Measurements from ENCODE around the gene MAGED4.
"Not testable (repeated sequence)": the region's sequence is repeated elsewhere in the genome, so short reads cannot be mapped to it uniquely, and the experiment has no call there.

The MAGED4 gene, protein sequence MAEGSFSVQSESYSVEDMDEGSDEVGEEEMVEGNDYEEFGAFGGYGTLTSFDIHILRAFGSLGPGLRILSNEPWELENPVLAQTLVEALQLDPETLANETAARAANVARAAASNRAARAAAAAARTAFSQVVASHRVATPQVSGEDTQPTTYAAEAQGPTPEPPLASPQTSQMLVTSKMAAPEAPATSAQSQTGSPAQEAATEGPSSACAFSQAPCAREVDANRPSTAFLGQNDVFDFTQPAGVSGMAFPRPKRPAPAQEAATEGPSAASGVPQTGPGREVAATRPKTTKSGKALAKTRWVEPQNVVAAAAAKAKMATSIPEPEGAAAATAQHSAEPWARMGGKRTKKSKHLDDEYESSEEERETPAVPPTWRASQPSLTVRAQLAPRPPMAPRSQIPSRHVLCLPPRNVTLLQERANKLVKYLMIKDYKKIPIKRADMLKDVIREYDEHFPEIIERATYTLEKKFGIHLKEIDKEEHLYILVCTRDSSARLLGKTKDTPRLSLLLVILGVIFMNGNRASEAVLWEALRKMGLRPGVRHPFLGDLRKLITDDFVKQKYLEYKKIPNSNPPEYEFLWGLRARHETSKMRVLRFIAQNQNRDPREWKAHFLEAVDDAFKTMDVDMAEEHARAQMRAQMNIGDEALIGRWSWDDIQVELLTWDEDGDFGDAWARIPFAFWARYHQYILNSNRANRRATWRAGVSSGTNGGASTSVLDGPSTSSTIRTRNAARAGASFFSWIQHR

GRCh38 chrX:52184440-52185077, at the start of gene MAGED4:
Gene MAGED4, plus strand, starts transcription at chrX:52184888. Its CDS starts 1,035 bp downstream, at chrX:52185923.
- DNase-seq (ENCODE audit: low spot score): not testable (repeated sequence)

DNA sequence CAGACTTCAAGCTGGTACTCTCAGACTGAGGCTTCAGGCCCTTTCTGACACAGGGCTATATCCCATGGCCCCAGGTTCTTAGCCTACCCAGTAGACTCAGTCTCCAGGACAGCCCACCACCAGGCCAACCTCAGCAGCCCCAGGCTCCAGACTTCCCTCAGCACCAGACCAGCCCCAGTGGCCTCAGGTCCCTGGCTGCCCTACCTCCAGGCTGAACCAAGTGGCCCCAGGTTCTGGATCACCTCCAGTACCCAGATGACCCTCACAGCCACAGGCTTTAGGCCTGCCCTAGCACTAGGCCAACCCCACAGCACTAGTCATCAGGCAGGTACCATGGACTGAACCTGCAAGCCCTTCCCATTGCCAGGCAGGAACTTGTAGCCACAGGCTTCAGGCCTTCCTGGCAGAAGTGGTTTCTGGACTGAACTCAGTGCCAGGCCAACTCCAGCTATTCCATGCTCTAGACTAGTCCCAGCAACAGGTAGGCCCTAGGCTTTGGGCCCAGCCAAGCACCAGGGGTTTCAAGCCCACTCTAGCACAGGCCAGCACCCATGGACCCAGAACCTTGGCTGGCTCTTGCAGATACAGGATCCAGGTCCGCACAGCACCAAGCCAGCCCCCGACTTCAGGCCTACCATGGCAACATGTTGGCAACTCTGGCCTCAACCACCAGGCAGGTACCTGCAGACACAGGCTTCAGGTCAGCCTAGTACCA, 45.7 kb upstream of the MAGED4 start:
- DNase-seq (ENCODE audit: low spot score): no peak

DNA sequence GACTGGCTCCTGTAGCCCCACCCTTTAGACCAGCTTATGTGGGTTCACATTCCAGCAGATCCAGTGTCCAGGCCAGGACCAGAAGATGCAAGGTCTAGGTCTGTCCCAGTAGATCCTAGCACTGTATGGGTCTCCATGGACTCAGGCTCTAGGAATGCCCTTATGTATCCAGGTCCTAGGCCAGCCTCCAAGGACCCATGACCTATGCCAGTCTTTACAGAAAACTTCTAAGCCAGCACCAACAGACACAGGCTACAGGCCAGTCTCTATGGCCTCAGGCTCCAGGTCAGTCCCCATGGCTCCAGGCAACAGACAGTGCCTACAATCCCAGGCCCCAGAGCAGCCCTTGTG, 45.2 kb upstream of the MAGED4 start:
- no peak for DNase-seq (ENCODE audit: low spot score)

DNA sequence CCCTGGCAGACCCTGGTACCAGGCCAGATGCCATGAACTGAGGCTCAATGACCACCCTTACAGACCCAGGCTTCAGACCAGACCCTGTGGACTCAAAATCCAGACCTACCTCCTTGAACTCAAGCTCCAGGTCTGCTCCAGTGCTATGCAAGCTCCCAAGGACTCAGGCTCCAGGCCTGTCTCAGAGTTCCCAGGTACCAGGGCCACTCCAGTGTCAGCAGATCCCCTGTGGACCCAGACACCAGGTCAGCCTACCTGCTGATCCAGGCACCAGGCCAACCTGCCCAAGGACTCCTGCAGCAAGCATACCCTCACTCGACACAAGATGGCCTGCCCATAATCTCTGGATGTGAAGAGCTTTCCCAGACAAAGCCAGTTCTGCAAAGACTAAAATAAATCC, 44.7 kb upstream of the MAGED4 start:
- no peak for DNase-seq (ENCODE audit: low spot score)

DNA sequence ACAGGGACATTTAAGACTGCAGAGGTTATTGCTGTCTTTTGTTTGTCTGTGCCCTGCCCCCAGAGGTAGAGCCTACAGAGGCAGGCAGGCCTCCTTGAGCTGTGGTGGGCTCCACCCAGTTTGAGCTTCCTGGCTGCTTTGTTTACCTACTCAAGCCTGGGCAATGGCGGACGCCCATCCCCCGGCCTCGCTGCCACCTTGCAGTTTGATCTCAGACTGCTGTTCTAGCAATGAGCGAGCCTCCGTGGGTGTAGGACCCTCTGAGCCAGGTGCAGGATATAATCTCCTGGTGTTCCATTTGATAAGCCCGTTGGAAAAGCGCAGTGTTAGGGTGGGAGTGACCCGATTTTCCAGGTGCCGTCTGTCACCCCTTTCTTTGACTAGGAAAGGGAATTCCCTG, 34.0 kb upstream of the MAGED4 start:
- DNase-seq (ENCODE audit: low spot score): not testable (repeated sequence)

GRCh38 chrX:52160140-52160539, 24.5 kb upstream of the MAGED4 start:
- DNase-seq (ENCODE audit: low spot score): not testable (repeated sequence)

- DNase-seq (ENCODE audit: low spot score): no peak
Measured at GRCh38 chrX:52166840-52167239, 17.8 kb upstream of the MAGED4 start.

- DNase-seq (ENCODE audit: low spot score): not testable (repeated sequence)
Measured at GRCh38 chrX:52171055-52171454, 13.6 kb upstream of the MAGED4 start.

DNA sequence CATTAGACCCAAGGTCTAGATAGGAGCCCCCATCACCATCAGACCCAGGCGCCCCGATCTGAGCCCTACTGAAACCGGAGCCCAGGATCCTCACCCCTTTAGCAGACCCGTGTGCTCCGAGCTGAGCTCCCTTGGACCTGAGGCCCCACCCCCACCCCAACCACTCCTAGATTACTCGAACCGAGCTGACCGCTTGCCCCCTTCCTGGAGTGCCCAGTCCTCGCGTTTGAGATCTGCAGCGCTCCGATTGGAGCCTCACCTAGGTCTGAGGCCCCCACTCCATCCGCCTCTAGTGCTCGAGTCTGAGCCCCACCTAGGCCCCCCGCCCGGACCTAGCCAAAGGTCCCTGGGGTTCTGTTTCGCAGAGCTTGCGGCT, 378 bp downstream of the MAGED4 start:
- DNase-seq (ENCODE audit: low spot score): not testable (repeated sequence)

DNA sequence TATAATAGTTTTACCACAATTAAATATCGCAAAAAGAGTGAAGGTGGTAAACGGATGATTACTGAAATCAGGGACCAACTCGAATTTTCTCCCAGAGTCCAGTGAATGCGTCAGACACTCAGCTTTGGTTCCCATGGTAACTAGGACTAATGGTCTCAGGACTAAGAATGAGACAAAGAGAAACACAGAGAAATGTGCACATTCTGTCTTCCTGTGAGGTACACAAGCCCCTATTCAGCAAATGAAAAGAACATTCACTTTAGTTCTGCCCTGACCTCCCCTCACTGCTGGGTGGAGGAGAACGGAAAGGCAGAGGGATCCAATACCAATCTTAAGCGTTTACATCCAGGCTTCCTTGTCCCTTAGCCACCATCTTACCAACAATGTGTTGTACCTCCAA, 26.7 kb downstream of the MAGED4 start:
- DNase-seq (ENCODE audit: low spot score): not testable (repeated sequence)

DNA sequence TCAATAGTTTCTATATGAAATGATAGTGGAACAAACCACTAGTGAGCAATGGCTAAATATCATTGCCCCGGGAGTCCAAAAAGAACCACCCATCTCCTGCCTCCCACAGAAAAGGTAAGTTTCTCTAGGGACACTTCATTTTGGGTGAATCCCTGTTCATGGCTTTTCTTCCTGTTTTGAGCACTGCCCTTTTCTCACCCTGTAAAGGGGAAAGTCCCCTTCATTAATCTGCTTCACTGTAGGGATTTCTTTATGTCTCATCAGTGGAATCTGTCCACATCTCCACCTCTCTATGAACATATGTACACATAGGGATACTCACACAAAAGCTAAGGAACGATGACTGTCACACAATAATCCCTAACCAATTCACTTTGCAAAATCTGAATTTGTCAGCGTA, 28.6 kb downstream of the MAGED4 start:
- no peak for DNase-seq (ENCODE audit: low spot score)

DNA sequence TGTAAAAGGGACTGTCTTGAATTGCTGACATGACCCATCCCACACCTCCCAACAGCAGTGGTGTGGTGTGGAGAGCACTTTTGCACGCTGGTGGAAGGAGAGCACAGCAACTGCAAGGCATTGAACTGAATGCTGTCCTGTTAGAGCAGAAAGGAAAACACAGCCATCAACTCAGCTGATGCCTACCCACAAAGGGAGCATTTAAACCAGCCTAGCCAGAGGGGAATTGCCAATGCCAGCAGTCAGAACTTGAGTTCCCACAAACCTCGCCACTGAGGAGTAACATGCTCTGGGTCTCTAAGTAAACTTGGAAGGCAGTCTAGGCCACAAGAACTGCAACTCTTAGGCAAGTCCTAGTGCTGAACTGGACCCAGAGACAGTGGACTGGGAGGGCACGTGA, 31.9 kb downstream of the MAGED4 start:
- DNase-seq (ENCODE audit: low spot score): no peak

DNA sequence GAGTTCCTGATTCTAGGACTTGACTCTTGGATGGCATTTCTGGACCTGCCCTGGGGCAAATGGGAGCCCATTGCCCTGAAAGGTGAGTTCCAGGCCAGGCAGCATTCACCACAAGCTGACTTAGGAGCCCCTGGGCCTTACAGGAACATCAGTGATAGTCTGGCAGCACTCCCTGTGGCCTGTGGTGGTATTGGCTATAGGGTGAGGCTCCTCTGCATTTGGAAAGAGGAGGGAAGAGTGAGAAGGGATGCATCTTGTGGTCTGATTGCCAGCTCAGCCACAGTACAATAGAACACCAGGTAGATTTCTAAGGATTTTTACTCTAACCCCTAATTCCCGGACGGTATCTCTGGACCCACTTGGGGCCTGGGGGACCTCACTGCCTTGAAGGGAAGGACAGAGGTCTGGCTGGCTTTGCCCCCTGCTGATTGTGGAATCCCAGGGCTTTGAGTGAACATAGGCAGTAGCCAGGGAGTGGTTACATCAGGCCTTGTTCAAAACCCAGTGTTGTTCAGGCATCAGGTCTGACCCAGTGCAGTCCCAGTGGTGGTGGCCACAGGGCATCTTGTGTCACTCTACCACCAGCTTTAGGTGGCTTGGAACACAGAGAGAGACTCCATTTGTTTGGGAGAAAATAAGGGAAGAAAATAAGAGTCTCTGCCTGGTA, 32.9 kb downstream of the MAGED4 start:
- no peak for DNase-seq (ENCODE audit: low spot score)

DNA sequence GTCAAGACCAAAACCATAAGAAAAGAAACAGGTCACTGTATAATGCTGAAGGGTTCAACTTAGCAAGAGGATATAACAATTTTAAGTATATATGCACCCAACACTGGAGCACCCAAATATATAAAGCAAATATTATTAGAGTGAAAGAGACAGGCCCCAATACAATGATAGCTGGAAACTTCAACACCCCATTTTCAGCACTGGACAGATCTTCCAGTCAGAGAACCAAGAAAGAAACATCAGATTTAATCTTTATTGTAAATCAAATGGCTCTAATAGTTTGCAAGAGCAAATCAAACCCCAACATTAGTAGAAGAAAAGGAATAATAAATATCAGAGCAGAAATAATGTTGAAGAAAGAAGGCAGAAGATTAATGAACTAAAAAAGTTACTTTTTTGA, 36.2 kb downstream of the MAGED4 start:
- no peak for DNase-seq (ENCODE audit: low spot score)
